D721Med (cell line): Measurements from ENCODE around the gene ZFYVE21.

ENCODE experiments used
- DNase-seq: peaks from one replicate; pipeline ENCODE4 v3.0.0; 2011; ENCODE audit warnings: low spot score; ENCODE audit not compliant: insufficient read length
- FAIRE-seq: peaks from 2 replicates; lab custom pipeline; 2011; peaks lifted over from hg19 to GRCh38; lab: Jason Lieb, UNC
- CTCF ChIP-seq: IDR thresholded peaks from 2 replicates; pipeline ENCODE4 v1.5.1; 2012; ENCODE audit warnings: mild to moderate bottlenecking, control low read depth; ENCODE audit not compliant: insufficient read depth; ENCODE audit errors: missing control alignments

Gene ZFYVE21

DNA sequence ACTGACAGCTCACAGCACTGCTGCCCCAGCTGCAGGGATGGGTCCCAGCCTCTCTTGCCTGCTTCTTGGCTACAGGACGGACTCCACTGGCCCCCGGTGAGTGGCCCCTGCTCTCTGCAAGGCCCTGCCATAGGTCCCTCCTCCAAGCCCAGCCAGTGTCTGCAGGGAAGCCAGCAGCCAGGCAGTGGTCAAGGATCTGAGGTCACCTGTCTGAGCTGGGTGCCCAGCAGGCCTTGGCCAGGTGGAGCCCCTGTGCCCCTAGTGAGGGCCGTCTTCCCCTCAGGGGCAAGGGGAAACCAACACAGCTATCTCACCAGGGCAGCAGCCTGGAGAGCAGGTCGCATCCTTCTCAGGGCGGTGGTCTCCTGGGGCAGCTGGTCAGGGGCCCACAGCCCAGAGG lies 13.5 kb upstream of the ZFYVE21 start:
- no peak for TF ChIP-seq CTCF
- no peak for FAIRE-seq

GRCh38 chr14:103702497-103703432 lies 12.8 kb upstream of the ZFYVE21 start:
- no peak for TF ChIP-seq CTCF
- no peak for FAIRE-seq
- no peak for DNase-seq

More for the DNA sequence above, 13.5 kb upstream of the ZFYVE21 start:
- no peak for DNase-seq

DNA sequence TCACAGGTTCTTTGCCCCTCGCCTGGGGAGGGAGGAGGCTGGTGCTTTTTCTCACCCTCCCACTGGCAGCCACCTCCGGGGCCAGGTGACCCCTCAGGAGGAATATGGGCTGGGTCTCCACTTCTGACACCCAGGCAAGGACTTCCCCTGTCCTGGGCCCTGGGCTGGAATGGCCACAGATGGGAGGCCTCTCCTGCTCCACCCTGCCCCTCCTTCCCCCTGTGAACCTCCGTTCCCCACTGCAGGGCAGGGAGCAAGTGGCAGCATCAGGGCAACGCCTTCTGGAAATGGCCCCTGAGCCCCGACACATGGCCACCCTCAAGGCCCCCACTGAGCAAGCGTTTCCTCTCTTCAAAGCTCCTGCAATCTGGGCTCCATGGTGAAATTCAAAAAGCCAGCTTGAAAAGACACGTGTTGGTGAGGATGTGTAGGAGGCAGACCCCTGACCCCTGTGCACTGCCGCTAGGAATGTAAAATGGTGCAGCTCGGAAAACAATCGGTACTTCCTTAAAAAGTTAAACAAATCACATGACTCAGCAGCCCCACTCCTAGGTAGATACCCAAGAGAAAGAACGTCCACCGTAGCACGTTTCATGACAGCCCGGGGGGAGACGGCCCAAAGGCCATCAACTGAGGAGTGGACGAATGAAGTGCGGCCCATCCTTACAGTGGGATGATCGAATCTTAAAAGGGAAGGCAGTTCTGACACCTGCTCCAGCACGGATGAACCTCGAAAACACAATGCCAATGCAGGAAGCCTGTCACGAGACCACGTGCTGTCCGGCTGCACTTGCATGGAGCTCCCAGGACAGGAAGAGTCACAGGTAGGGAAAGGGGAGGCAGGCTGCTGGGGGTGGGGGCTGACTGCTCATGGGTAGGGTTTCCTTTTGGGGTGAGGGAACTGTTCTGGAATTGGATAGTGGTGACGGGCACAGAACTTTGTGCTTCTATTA lies 11.9 kb upstream of the ZFYVE21 start:
- DNase-seq (no peak), FAIRE-seq (no peak)
- no peak for TF ChIP-seq CTCF

DNA sequence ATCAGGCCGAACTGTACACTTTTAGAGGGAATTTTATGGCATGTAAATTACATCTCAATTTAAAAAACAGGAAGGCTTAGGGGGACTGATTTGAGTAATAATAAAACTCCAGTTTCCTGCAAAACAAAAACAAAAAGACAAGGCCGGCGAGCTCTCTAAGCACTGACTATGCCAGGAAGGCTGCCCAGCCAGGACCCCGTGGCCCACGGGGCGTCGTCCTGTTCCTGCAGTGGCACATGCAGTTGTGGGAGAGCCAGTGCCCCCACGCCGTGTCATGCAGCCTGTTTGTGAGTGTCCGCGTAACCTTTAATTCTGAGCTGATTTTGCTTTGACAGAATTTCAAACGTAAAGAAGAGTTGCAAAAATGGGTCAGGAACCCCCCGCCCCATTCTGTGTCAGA lies 10.9 kb upstream of the ZFYVE21 start:
- no peak for FAIRE-seq
- TF ChIP-seq CTCF, result no peak
- DNase-seq, result no peak

DNA sequence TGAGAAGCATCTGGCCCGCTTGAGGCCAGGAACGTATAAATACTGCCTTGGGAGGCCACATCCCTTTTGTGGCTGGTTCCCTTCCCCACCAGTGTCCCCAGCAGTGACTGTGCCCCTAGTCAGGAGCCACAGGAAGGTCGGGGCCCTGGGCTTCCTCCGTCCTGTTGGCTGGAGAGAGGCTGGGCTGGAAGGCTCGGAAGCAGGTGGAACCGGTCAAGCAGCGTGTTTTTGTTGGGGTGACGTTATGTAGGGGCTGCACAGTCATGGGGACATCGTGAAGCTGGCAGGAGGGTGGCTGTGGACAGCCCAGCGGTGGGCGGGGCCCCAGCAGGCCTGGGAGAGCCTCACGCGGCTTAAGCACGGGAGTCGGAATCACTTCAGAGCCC lies 10.5 kb upstream of the ZFYVE21 start:
- FAIRE-seq (no peak), DNase-seq (no peak)
- TF ChIP-seq CTCF, result no peak

DNA sequence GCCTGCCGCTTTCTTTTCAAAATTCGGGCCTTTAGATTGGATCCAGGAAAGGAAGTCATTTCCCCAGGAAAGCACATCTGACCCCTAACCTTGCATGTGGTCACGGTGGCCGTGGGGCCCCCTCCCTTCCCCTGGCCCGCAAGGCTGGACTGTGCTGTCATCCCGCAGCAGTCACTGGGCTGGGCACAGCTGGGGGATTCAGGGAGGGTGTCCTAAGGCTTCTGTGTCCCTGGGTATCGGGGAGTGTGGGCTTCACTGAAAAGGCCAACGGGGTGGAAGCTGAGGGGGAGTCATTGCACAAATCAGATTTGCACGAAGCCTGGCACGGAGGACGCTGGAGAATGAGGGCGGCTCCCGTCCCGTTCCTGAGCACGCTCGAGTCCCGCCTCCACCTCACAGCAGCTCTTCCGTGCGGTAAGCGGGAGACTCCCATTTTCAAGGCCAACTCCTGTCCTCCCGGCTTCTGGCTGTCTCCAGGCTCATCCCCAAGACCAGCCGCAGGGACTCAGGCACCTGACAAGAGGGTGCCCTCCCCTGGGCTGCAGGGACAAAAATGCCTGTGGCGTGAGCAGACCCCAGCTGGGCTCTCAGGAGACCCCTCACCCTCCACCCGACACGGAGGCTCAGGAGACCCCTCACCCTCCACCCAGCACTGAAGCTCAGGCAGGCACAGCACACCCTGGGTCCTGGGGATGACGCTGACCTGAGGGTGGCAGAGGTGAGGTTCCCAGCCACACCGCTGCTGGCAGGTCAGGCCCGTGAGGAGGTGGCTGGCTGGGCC lies 9.9 kb upstream of the ZFYVE21 start:
- DNase-seq, result no peak
- FAIRE-seq, result no peak
- TF ChIP-seq CTCF, result no peak
